Panc1 (cell line): ENCODE data around the gene CD5L. TPM values are rescaled to one million over a fixed set of nuclear protein-coding genes. Genes with fewer than 3 reads are reported as not detected.

ENCODE experiments used
- ATAC-seq: fragments of 200-7000 bp; cut with Tn5 transposase; 2 replicates; pipeline ENCODE4 v1.9.1; 2020; ENCODE audit warnings: mild to moderate bottlenecking, moderate library complexity
- BruUV-seq: library from RNA; stranded (reverse); fragments of 400-500 nt; replicated peaks from 2 replicates; lab custom pipeline; 2021; lab: Mats Ljungman, UMichigan
- CTCF ChIA-PET: fragments of 300-600 bp; sonication (Branson Sonifier 250); formaldehyde crosslinking; loops from one replicate; lab custom pipeline; 2022; ENCODE audit warnings: antibody characterized with exemption; lab: Charles Lee
- POLR2A ChIA-PET: fragments of 300-600 bp; sonication (Branson Sonifier 250); formaldehyde crosslinking; loops from one replicate; lab custom pipeline; 2022; ENCODE audit warnings: antibody characterized with exemption; lab: Charles Lee
- DNase-seq: peaks from one replicate; pipeline ENCODE4 v3.0.0-alpha.2; 2010; ENCODE audit warnings: low read depth, low spot score
- H3K27ac ChIP-seq: 2 replicates; pipeline ENCODE4 v1.5.1; 2011; ENCODE audit warnings: mild to moderate bottlenecking, low read length, inconsistent platforms
- H3K27me3 ChIP-seq: fragments of 200-500 bp; sonication (Bioruptor generic); 2 replicates; pipeline ENCODE4 v1.6.0; 2014; ENCODE audit warnings: low read length, inconsistent platforms; ENCODE audit not compliant: control insufficient read depth, insufficient read depth
- H3K36me3 ChIP-seq: fragments of 200-500 bp; sonication (Bioruptor generic); 2 replicates; pipeline ENCODE4 v1.5.1; 2014; ENCODE audit warnings: inconsistent platforms, mild to moderate bottlenecking, low read length, moderate library complexity; ENCODE audit not compliant: control insufficient read depth, insufficient read depth
- H3K4me1 ChIP-seq: 2 replicates; pipeline ENCODE4 v1.5.1; 2011; ENCODE audit warnings: inconsistent platforms, mild to moderate bottlenecking, low read length, moderate library complexity; ENCODE audit not compliant: control insufficient read depth, insufficient read depth
- H3K4me3 ChIP-seq, 2 experiments: 2 replicates each; pipeline ENCODE4 v1.5.1; 2011 to 2012; ENCODE audit warnings: low read depth in 2 of 2, low read length in 2 of 2, mild to moderate bottlenecking in 2 of 2, inconsistent platforms in 1 of 2, moderate library complexity in 1 of 2
- H3K9me3 ChIP-seq: fragments of 200-500 bp; sonication (Bioruptor generic); 2 replicates; pipeline ENCODE4 v1.5.1; 2014; ENCODE audit warnings: low read depth, mild to moderate bottlenecking, inconsistent platforms, low read length, moderate library complexity; ENCODE audit not compliant: control insufficient read depth, insufficient read depth
- POLR2AphosphoS5 ChIP-seq: IDR thresholded peaks from 2 replicates; pipeline ENCODE4 v1.6.1; 2012; ENCODE audit warnings: mild to moderate bottlenecking, low read depth, low read length, moderate library complexity
- SIN3A ChIP-seq: IDR thresholded peaks from 2 replicates; pipeline ENCODE4 v1.6.1; 2012; ENCODE audit warnings: low read depth, mild to moderate bottlenecking, low read length, moderate library complexity, borderline replicate concordance; ENCODE audit not compliant: insufficient read depth
- TCF7L2 ChIP-seq: IDR thresholded peaks from 2 replicates; pipeline ENCODE4 v1.6.1; 2011; ENCODE audit warnings: mild to moderate bottlenecking, low read depth, low read length, inconsistent platforms
- in situ Hi-C: cut with HindIII; loops from 2 replicates; pipeline ENCODE4 v1.10.0; 2016; ENCODE audit warnings: low sequenced_read_pairs, low pct_unique_long_range_greater_than_20kb
- intact Hi-C: fragments of 100-400 bp; cut with micrococcal nuclease; formaldehyde crosslinking; loops from one replicate; pipeline ENCODE4 v1.10.0; 2022; ENCODE audit not compliant: unreplicated experiment
- total RNA-seq: library from RNA; stranded (reverse); gene quantifications from one replicate; pipeline ENCODE4 v1.2.1, GENCODE V29; 2021; ENCODE audit not compliant: unreplicated experiment
- TF ChIP-seq, protein P1 (sequence below), 2 experiments: IDR thresholded peaks; 2 replicates each; pipeline ENCODE4 v1.6.1; 2011 to 2012; ENCODE audit warnings: low read depth in 2 of 2, control low read depth in 1 of 2, low read length in 1 of 2, mild to moderate bottlenecking in 1 of 2, moderate library complexity in 1 of 2; ENCODE audit not compliant: insufficient read depth in 1 of 2
- TF ChIP-seq, protein P2 (sequence below): fragments of 450-650 bp; IDR thresholded peaks from 2 replicates; pipeline ENCODE4 v1.5.1; 2017; ENCODE audit warnings: mild to moderate bottlenecking

The CD5L gene
- total RNA-seq, 1 experiment from 2014 or later, result not detected

DNA sequence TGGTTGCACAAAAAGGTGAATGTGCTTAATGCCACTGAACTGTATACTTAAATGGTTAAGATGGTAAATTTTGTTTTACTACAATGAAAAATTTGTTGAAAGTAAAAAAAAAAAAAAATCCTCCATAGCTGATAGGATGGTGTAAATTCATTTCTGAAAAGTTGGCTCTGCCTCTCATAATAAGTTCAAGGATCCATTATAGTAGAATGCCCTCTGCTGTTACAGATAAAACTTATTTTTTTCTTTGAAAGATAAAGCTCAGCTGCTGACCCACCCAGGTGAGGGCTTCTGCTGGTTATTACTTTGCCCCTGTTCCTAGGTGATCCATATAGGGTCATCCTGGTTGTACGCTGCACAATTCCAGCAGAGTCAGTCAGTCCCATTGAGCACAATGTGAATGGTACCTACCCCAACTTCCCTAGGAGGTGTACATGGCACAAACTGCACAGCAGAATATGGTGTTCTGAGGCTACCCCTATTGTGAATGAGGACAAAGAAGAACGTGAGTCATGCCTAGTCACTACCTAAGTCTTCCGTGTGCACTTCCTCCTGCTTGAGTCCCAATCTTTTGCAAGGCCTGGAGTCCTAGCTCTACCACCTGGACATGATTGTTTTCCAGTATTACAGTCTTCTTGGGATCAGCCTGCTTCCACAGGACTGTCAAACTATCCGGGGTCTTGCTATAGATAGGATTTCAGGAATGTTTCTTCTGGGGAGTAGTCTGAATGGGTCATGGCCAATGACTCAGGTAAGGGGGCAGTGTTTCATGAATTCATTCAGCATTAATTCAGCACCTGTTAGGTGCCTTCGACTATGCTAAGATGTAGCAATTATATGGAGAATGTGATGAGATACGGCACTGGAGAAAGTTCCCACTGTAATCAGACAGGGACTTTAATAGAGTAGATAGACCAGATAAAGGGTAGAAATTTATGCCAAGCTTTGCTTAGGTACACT, 20.8 kb upstream of the CD5L start:
- Histone ChIP-seq H3K9me3 (no peaks in the 10 kb centered on the region), H3K27me3 (peaks cover 3% of the 10 kb centered on the region; the same call in 1 of the 2 replicates), H3K4me1 (no peaks in the 10 kb centered on the region), H3K36me3 (no peaks in the 10 kb centered on the region), H3K27ac (no peak overlapping the region), H3K4me3 (no peak overlapping the region)
- in situ Hi-C loops (no loop called here), intact Hi-C loops (no loop called here)
- TF ChIP-seq, protein P1, sequence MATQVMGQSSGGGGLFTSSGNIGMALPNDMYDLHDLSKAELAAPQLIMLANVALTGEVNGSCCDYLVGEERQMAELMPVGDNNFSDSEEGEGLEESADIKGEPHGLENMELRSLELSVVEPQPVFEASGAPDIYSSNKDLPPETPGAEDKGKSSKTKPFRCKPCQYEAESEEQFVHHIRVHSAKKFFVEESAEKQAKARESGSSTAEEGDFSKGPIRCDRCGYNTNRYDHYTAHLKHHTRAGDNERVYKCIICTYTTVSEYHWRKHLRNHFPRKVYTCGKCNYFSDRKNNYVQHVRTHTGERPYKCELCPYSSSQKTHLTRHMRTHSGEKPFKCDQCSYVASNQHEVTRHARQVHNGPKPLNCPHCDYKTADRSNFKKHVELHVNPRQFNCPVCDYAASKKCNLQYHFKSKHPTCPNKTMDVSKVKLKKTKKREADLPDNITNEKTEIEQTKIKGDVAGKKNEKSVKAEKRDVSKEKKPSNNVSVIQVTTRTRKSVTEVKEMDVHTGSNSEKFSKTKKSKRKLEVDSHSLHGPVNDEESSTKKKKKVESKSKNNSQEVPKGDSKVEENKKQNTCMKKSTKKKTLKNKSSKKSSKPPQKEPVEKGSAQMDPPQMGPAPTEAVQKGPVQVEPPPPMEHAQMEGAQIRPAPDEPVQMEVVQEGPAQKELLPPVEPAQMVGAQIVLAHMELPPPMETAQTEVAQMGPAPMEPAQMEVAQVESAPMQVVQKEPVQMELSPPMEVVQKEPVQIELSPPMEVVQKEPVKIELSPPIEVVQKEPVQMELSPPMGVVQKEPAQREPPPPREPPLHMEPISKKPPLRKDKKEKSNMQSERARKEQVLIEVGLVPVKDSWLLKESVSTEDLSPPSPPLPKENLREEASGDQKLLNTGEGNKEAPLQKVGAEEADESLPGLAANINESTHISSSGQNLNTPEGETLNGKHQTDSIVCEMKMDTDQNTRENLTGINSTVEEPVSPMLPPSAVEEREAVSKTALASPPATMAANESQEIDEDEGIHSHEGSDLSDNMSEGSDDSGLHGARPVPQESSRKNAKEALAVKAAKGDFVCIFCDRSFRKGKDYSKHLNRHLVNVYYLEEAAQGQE (IDR thresholded peaks at IDR 0.05; ENCODE audit: insufficient read depth in 1 of 2, low read depth in 2 of 2, low read length in 1 of 2), result no peak
- TF ChIP-seq POLR2AphosphoS5 (no peak), TCF7L2 (no peak), SIN3A (no peak)
- TF ChIP-seq, protein P2, sequence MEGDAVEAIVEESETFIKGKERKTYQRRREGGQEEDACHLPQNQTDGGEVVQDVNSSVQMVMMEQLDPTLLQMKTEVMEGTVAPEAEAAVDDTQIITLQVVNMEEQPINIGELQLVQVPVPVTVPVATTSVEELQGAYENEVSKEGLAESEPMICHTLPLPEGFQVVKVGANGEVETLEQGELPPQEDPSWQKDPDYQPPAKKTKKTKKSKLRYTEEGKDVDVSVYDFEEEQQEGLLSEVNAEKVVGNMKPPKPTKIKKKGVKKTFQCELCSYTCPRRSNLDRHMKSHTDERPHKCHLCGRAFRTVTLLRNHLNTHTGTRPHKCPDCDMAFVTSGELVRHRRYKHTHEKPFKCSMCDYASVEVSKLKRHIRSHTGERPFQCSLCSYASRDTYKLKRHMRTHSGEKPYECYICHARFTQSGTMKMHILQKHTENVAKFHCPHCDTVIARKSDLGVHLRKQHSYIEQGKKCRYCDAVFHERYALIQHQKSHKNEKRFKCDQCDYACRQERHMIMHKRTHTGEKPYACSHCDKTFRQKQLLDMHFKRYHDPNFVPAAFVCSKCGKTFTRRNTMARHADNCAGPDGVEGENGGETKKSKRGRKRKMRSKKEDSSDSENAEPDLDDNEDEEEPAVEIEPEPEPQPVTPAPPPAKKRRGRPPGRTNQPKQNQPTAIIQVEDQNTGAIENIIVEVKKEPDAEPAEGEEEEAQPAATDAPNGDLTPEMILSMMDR, result no peak
- ChIA-PET POLR2A (no interaction called here), CTCF (no interaction called here)
- ATAC-seq, result no peak
- no TSS peak for BruUV-seq
- no peak for DNase-seq

DNA sequence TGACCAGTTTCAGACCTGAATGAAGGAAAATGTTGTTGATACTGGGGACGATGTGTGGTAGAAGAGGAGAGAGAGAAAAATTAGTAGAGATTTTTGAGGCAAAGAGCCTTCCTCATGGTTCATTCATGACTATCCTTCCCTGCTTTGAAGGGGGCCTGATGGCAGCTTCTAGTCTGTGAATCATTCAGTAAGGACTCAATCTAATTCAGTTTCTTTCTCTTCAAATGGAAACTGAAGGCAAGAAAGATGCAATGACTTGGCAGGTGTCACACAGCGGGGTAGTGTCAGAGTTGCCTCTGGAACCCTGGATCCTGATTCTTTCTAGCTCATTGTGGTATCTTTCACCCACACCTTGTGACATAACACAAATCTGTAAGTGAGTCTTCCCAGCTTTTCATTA, 14.9 kb upstream of the CD5L start:
- H3K4me1 ChIP-seq, result no peaks in the 10 kb centered on the region
- H3K36me3 ChIP-seq, result no peaks in the 10 kb centered on the region
- no peaks in the 10 kb centered on the region for H3K27me3 ChIP-seq
- no peak for DNase-seq
- no peaks in the 10 kb centered on the region for H3K9me3 ChIP-seq
- H3K27ac ChIP-seq, result no peak overlapping the region
- H3K4me3 ChIP-seq, result no peak overlapping the region
- ChIA-PET CTCF (no interaction called here), POLR2A (no interaction called here)
- no peak for ATAC-seq
- no TSS peak for BruUV-seq
- TF ChIP-seq, protein P1 (IDR thresholded peaks at IDR 0.05; ENCODE audit: insufficient read depth in 1 of 2, low read depth in 2 of 2, low read length in 1 of 2), result no peak
- TF ChIP-seq SIN3A, result no peak
- no peak for TF ChIP-seq TCF7L2
- TF ChIP-seq, protein P2, result no peak
- TF ChIP-seq POLR2AphosphoS5, result no peak
- intact Hi-C loops, result no loop called here
- in situ Hi-C loops, result no loop called here
